Right lobe of liver (tissue), 6 donors: Measurements from ENCODE around the gene CA12. TPM values are rescaled to one million over a fixed set of nuclear protein-coding genes. Genes with fewer than 3 reads are reported as not detected.

Source experiments
- ATAC-seq, 4 donors: fragments of 200-7000 bp; cut with Tn5 transposase; one replicate each; pipeline ENCODE4 v1.9.1; 2020; ENCODE audit warnings: mild to moderate bottlenecking in 4 of 4, moderate library complexity in 4 of 4
- DNase-seq, 3 donors: peaks; one replicate each; pipeline ENCODE4 v3.0.0-alpha.2; 2020
- H3K27ac ChIP-seq, 3 donors: fragments of 200-600 bp; one replicate each; pipeline ENCODE4 v1.8.0; 2022
- H3K27me3 ChIP-seq, 2 donors: fragments of 200-600 bp; one replicate each; pipeline ENCODE4 v1.8.0; 2022
- H3K36me3 ChIP-seq, 4 donors: fragments of 200-600 bp; sonication (generic) in 1 of 4; one replicate each; pipeline versions ENCODE4 v1.5.1 to v1.8.0; 2017 to 2022; ENCODE audit warnings: control low read depth in 1 of 4
- H3K4me1 ChIP-seq, 4 donors: fragments of 200-600 bp; sonication (generic) in 1 of 4; one replicate each; pipeline versions ENCODE4 v1.5.1 to v1.8.0; 2017 to 2022; ENCODE audit warnings: control low read depth in 1 of 4
- H3K4me3 ChIP-seq, 3 donors: fragments of 200-600 bp; one replicate each; pipeline ENCODE4 v1.8.0; 2022
- H3K9me3 ChIP-seq, 4 donors: fragments of 200-600 bp; sonication (generic) in 1 of 4; one replicate each; pipeline versions ENCODE4 v1.5.1 to v1.8.0; 2017 to 2022; ENCODE audit warnings: control low read depth in 1 of 4
- POLR2A ChIP-seq: fragments of 450-650 bp; IDR thresholded peaks from one replicate; pipeline ENCODE4 v1.6.1; 2017; ENCODE audit warnings: antibody characterized with exemption, mild to moderate bottlenecking
- WGBS: methylation state at CpG from one replicate; pipeline ENCODE4 v1.1.6; 2018; ENCODE audit warnings: low coverage, low lambda C conversion rate; ENCODE audit not compliant: insufficient coverage; ENCODE audit errors: missing lambda C conversion rate; 5-methylcytosine and 5-hydroxymethylcytosine counted together
- intact Hi-C, 2 donors: fragments of 100-400 bp; cut with DNase I; formaldehyde crosslinking; loops; one replicate each; pipeline versions ENCODE4 v1.11.2 to v1.14.1; 2022
- total RNA-seq, 6 experiments: library from RNA; depleted of rRNA in 2 of 6; stranded (reverse); fragments of >200 nt in 2 of 6; fragmentation: NEBNext Ultra II Directional in 3 of 6; extraction: Animal tissue kit (Norgen Biotek cat#: 25700) in 3 of 6; gene quantifications; one replicate each; pipeline versions ENCODE4 v1.1.0 to v1.2.4, GENCODE V29; 2016 to 2023
- TF ChIP-seq, protein P1 (sequence below), 4 donors: fragments of 200-600 bp in 3 of 4; fragments of 450-650 bp in 1 of 4; IDR thresholded peaks; one replicate each; pipeline versions ENCODE4 v1.5.1 to v1.8.0; 2016 to 2022; ENCODE audit warnings: antibody characterized with exemption in 4 of 4, mild to moderate bottlenecking in 2 of 4
- donor health status: DM: no; HTN: yes; CAD: no.
- donor health status: DM: no; HTN: no; CAD: no.
- donor health status: DM: no; HTN: no; CAD: no.
- donor health status: DM: no; HTN: yes; CAD: no.
- donor health status: DM: no; HTN: yes; CAD: no.

Gene CA12
- total RNA-seq, 6 experiments from 2014 or later = 0.02 to 18.3 (median 1.4) TPM

DNA sequence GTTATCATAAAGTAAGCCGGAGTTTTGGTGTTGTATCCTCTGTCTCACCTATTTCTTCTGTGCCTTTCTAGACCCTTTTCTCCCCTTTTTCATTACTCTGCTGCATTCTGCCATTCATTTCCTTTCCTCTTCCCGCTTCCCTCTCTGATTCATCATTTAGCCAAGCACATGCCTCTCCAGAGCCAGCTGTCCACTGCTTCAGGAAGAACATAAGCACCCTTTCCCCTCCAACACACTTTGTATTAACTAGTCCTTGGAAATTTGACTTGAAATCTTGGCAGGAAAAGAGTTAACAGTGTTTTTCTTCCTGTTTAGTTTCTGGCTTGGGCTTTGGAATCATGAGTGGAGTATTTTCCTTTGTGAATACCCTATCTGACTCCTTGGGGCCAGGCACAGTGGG, 94.5 kb downstream of the CA12 start:
- Histone ChIP-seq H3K27ac (no peak overlapping the region), H3K27me3 (no peaks in the 10 kb centered on the region), H3K9me3 (no peaks in the 10 kb centered on the region), H3K4me1 (no peaks in the 10 kb centered on the region), H3K36me3 (no peaks in the 10 kb centered on the region), H3K4me3 (no peak overlapping the region)
- DNase-seq = no peak
- TF ChIP-seq POLR2A = no peak
- TF ChIP-seq, protein P1, sequence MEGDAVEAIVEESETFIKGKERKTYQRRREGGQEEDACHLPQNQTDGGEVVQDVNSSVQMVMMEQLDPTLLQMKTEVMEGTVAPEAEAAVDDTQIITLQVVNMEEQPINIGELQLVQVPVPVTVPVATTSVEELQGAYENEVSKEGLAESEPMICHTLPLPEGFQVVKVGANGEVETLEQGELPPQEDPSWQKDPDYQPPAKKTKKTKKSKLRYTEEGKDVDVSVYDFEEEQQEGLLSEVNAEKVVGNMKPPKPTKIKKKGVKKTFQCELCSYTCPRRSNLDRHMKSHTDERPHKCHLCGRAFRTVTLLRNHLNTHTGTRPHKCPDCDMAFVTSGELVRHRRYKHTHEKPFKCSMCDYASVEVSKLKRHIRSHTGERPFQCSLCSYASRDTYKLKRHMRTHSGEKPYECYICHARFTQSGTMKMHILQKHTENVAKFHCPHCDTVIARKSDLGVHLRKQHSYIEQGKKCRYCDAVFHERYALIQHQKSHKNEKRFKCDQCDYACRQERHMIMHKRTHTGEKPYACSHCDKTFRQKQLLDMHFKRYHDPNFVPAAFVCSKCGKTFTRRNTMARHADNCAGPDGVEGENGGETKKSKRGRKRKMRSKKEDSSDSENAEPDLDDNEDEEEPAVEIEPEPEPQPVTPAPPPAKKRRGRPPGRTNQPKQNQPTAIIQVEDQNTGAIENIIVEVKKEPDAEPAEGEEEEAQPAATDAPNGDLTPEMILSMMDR (IDR thresholded peaks at IDR 0.05) = no peak
- intact Hi-C loops = no loop called here
- ATAC-seq = no peak
- WGBS = 76% methylated on average over 2 of the region's 2 CpGs

DNA sequence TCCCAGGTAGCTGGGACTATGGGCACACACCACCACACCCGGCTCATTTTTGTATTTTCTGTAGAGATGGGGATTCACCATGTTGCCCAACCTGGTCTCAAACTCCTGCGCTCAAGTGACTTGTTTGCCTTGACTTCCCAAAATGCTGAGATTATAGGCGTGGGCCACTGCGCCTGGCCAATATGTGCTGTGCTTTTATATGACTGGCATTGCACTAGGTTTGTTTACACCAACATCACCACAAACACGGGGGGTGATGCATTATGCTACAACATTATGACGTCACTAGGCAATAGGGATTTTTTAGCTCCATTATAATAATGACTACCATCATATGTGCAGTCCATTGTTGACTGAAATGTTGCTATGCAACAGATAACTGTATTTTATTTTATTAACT, 97.3 kb downstream of the CA12 start:
- ATAC-seq = no peak
- Histone ChIP-seq H3K36me3 (no peaks in the 10 kb centered on the region), H3K4me3 (no peak overlapping the region), H3K4me1 (no peaks in the 10 kb centered on the region), H3K9me3 (no peaks in the 10 kb centered on the region), H3K27me3 (no peaks in the 10 kb centered on the region), H3K27ac (no peak overlapping the region)
- no peak for DNase-seq
- 100% methylated on average over 4 of the region's 6 CpGs for WGBS
- TF ChIP-seq, protein P1 (IDR thresholded peaks at IDR 0.05) = no peak
- no peak for TF ChIP-seq POLR2A
- intact Hi-C loops = no loop called here

DNA sequence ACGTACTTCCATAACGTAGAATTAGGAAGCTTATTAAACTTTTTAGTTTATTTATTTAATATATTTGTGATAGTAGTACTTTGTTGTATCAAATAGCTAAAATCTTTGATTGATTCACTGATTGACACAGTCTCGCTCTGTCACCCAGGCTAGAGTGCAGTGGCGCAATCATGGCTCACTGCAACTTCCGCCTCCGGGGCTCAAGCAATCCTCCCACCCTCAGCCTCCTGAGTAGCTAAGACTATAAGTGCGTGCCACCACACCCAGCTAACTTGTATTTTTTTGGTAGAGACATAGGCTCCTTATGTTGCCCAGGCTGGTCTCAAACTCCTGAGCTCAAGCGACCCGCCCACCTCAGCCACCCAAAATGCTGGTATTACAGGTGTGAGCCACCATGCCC, 98.5 kb downstream of the CA12 start:
- Histone ChIP-seq H3K27me3 (no peaks in the 10 kb centered on the region), H3K36me3 (no peaks in the 10 kb centered on the region), H3K4me1 (peaks cover 0 to 4% (median 0%) of the 10 kb centered on the region in 4 donors), H3K4me3 (no peak overlapping the region), H3K9me3 (no peaks in the 10 kb centered on the region), H3K27ac (no peak overlapping the region)
- intact Hi-C loops = no loop called here
- TF ChIP-seq, protein P1 (IDR thresholded peaks at IDR 0.05) = no peak
- WGBS = 71% methylated on average over 8 of the region's 9 CpGs
- peak; percentile 41 to 68 (median 51) for ATAC-seq
- DNase-seq = peak; percentile 32 to 66 (median 55)

DNA sequence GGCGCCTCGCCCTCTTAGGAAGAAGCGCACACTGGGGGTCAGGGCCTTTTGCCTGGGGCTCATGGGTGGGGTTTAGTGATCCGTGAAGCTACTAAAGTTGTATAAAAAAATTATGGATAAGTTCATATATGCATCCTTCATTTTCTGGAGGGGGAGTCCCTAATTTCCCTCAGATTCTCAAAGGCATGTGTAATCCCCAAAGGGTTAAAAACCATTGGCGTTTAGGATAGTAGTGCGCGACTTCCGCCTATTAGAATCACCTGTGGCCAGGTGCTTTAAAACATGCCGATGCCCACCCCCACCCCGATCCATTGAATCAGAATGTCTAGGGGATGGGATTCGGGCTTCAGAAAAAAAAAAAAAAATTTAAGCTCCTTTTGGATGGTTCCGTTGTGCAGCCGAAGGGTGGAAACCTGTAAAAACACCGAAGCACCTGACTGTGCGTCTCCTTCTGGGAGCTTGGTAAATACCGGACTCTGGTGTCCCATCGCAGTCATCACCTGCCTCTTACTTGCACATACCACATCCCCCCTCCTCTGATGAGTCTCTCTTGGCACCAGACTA, 103.7 kb downstream of the CA12 start:
- TF ChIP-seq, protein P1 (IDR thresholded peaks at IDR 0.05) = no peak
- no peak for TF ChIP-seq POLR2A
- Histone ChIP-seq H3K4me1 (peaks cover 0 to 8% (median 0%) of the 10 kb centered on the region in 4 donors), H3K27me3 (no peaks in the 10 kb centered on the region), H3K27ac (peak overlapping the region; percentile 39 to 73 (median 65)), H3K4me3 (peak overlapping the region; percentile 78 to 81 (median 79)), H3K36me3 (no peaks in the 10 kb centered on the region), H3K9me3 (no peaks in the 10 kb centered on the region)
- DNase-seq (no peak), ATAC-seq (peak in 1 of 4 donors; percentile 5)
- 15% methylated on average over 17 of the region's 17 CpGs for WGBS
- intact Hi-C loops = no loop called here
